ENCODE measurements around the gene PNPLA7.
"Not testable (repeated sequence)": the region's sequence is repeated elsewhere in the genome, so short reads cannot be mapped to it uniquely, and the experiment has no call there.

Gene PNPLA7

GRCh38 chr9:137411260-137411644 is 138.9 kb downstream of the PNPLA7 start:
- DNase-seq: no peak

GRCh38 chr9:137410891-137411249 is 139.3 kb downstream of the PNPLA7 start:
- no peak for DNase-seq

GRCh38 chr9:137410236-137410890 is 139.8 kb downstream of the PNPLA7 start:
- not testable (repeated sequence) for DNase-seq
